Right ventricle myocardium inferior (tissue), 1 donor: ENCODE data around the gene ZNF331. TPM values are rescaled to one million over a fixed set of nuclear protein-coding genes. Genes with fewer than 3 reads are reported as not detected.

Source experiments
- ATAC-seq: fragments of 200-7000 bp; cut with Tn5 transposase; one replicate; pipeline ENCODE4 v1.9.1; 2020; ENCODE audit warnings: mild to moderate bottlenecking, moderate library complexity
- DNase-seq: peaks from one replicate; pipeline ENCODE4 v3.0.0; 2021; ENCODE audit errors: missing footprints
- intact Hi-C: fragments of 100-400 bp; cut with DNase I; formaldehyde crosslinking; loops from one replicate; pipeline ENCODE4 v1.11.0; 2022
- total RNA-seq: library from RNA; stranded (reverse); fragmentation: NEBNext Ultra II Directional; extraction: Animal tissue kit (Norgen Biotek cat#: 25700); gene quantifications from one replicate; pipeline ENCODE4 v1.2.1, GENCODE V29; 2021
- donor health status: DM: no; HTN: yes; CAD: no; lungs with severe emphysema.

The ZNF331 gene
- total RNA-seq, 1 donor from 2014 or later, result 9.3 TPM

DNA sequence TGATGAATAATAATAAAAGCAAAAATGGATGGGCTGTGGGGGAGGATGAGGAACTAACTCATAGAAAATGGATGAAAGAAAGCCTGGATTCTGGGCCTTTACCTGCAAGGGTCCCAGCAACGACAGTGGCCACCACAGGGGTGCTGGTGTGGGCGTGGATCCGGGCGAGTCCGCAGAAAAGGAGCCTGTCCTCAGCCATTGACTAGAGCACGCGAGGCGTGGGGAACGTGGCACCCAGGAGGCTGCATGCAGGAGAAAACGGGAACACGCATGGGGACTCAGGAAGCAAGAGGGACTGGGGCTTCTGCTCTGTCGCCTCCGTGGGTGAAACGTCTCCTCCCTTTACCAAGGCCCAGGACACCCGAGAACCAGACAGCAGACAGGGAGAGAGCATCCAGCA, 68.1 kb downstream of the ZNF331 start:
- no peak for DNase-seq
- intact Hi-C loops, result no loop called here
- no peak for ATAC-seq

DNA sequence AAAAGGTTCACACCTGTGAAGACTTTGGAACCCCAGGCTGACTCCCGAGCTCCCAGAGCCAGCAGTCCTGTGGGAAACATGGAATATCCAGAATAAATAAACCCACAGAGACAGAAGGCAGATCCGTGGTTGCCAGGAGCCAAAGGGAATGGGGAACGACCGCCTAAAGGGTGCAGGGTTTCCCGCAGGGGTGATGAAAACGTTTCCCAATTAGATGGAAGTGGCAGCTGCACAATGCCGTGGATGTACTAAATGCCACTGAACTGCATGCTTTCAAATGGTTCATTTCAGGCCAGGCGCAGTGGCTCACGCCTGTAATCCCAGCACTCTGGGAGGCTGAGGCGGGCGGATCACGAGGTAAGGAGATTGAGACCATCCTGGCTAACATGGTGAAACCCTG, 70.4 kb downstream of the ZNF331 start:
- intact Hi-C loops, result no loop called here
- ATAC-seq, result no peak
- no peak for DNase-seq

DNA sequence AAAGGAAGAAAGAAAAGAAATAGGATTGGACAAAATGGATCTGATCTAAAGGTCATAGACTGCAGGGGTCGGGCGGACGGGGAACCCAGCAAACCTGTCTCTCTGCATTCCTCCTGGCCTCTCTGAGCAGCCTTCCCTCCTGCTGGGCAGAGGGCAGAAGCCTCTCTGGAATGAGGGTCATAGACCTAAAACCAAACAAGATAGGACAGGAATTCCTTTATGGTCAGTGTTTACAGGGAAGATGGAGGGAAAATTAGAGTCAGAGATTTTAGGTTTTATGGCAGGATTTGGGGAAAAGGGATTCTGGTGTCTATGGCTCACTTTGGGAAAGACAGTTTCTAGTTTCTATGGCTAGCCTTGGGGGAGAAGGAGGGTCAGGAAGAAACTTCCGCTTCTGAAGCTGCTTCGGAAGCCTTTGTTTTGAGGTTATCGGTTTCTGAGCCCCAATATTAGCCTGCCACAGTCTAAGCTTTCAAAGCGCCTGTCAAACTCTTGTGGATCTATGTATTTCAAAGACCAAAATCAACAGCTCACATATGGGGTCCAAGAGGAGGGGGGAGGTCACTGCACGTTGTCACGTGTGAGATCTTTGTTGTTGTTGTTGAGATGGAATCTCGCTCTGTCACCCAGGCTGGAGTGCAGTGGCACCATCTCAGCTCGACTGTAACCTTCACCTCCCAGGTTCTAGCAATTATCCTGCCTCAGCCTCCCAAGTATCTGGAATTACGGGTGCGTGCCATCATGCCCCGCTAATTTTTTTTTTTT, 75.0 kb downstream of the ZNF331 start:
- no peak for DNase-seq
- intact Hi-C loops, result no loop called here
- ATAC-seq, result no peak

DNA sequence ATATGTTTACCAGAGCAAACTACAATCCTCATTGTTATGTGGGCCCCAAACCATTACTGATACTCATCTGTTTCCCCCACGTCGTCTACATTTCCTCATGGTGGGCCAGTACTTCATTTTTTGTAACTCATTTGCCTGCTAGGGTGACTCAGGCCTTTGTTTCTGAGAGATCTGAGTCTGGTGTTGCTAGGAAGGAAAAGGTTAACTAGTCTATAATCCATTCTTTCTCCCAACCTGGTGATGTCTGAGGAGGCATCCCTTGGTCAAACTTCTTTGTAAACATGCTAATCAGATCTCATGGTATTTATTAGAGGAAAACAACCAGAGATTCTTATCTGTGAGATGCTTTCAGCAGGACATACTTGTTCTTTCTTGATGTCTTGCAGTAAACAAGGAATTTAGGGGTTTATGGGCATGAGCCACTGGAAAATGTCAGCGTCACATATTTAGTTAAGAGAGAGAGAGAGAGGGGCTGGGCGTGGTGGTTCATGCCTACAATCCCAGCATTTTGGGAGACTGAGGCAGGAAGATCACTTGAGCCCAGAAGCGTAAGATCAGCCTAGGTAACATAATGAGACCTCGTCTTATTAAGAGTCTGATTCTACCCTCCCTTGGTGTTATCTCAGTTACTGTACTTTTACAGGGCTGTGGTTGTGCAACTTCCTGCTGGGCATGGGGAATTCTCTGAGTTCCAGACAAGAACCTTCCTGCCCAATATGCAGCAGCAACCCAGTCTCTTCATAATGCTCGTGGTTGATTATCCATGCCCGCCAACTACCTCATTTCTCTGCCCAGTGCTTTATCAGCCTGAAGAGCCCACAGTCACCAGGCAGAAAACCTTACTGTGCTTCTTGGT, 84.2 kb downstream of the ZNF331 start:
- intact Hi-C loops, result no loop called here
- DNase-seq (no peak), ATAC-seq (no peak)

DNA sequence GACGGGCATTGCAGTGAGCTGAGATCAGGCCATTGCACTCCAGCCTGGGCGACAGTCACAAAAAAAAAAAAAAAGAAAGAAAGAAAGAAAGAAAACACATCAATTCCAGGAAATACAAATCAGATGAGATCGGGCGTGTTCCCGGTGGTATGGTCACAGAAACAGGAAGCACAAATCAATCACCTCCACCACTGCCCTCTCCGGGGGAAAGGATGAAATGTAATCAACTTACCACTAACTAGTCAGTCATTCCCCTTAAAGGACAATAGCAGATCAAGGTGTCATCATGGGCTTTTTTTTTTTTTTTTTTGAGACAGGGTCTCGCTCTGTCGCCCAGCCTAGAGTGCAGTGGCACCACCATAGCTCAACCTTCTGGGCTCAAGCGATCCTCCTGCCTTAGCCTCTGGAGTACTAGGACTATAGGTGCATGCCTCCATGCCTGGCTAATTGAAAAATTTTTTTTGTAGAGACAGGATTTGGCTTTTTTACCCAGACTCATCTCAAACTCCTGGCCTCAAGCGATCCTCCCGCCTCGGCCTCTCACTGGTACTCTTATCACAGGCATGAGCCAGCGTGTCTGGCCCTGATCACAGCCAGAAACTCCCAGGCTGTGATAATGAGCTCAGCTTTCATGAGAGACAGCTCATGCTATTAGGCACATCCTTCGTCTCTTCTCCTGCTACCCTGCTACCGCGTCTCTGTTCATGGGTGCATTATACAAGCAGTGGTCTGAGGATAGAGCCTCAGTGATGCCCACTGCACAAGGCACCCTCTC, 87.0 kb downstream of the ZNF331 start:
- intact Hi-C loops, result no loop called here
- DNase-seq (no peak), ATAC-seq (no peak)

DNA sequence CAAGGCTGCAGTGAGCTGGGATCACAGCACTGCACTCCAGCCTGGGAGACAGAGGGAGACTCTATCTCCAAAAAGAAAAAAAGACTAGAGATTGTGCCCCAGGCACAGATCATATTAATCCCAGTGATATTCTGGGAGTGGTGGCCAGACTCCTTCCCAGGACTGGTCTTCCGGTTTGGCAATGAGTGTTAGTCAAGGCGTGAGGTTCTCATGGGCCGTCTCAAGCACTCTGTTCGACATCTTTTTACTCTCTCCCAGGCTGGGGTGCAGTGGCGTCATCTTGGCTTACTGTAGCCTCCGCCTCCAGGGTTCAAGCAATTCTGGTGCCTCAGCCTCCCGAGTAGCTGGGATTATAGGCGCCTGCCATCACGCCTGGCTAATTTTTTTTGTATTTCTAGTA, 88.5 kb downstream of the ZNF331 start:
- intact Hi-C loops, result no loop called here
- ATAC-seq (no peak), DNase-seq (no peak)

DNA sequence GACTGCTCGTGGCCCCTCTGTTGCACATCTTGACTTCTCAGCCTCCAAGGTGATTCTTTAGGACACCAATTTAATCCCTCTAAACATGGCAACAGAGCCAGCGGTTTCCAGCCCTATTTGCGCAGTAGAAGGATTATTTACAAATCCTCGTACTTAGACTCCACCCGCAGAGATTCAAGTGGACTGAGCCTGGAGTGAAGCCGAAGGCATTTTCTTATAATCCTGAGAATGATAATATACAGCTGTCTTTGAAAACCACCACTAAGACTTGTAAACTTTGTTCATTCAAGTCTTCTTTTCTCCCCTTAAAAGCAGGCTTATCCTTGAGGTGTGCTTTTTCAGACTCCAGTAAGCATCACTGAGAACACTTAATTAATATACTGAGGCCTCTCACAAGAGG, 89.0 kb downstream of the ZNF331 start:
- intact Hi-C loops, result no loop called here
- ATAC-seq (no peak), DNase-seq (no peak)

Other genes with a start within 250 kb of the ZNF331 start
- gene ZNF845, start 204.4 kb upstream of the ZNF331 start, total RNA-seq, result 3.7 TPM
- 4.8 TPM for gene ZNF525, start 172.4 kb upstream of the ZNF331 start, total RNA-seq
- 4.6 TPM for gene ZNF765, start 143.0 kb upstream of the ZNF331 start, total RNA-seq
- 3.8 TPM for gene ZNF761, start 106.2 kb upstream of the ZNF331 start, total RNA-seq
- gene ZNF813, start 70.4 kb upstream of the ZNF331 start, total RNA-seq, result 1.1 TPM
- not detected for gene DPRX, start 93.9 kb downstream of the ZNF331 start, total RNA-seq